Body of pancreas (tissue), 4 donors: ENCODE data around the gene UCK1. TPM values are rescaled to one million over a fixed set of nuclear protein-coding genes. Genes with fewer than 3 reads are reported as not detected.

Experiments used
- ATAC-seq: fragments of 150-250 bp; one replicate; pipeline ENCODE4 v1.9.1; 2016
- DNase-seq, 4 donors: peaks; one replicate each; pipeline ENCODE4 v3.0.0-alpha.2; 2019
- H3K27ac ChIP-seq, 4 donors: fragments of 200-600 bp; sonication (generic); 1 replicate in 3 of 4; 2 replicates in 1 of 4; pipeline versions ENCODE4 v1.5.1 to v1.6.1; 2016 to 2019; ENCODE audit warnings: mild to moderate bottlenecking in 1 of 4, mixed read lengths in 1 of 4, moderate library complexity in 1 of 4
- H3K27me3 ChIP-seq, 2 donors: fragments of 200-600 bp; sonication (generic); one replicate each; pipeline ENCODE4 v1.6.0; 2016; ENCODE audit warnings: mild to moderate bottlenecking in 1 of 2
- H3K36me3 ChIP-seq, 2 donors: fragments of 200-600 bp; sonication (generic); replicated peaks in 1 of 2; 2 replicates each; pipeline ENCODE4 v1.5.1; 2016; ENCODE audit warnings: low read depth in 2 of 2; ENCODE audit not compliant: insufficient read depth in 1 of 2
- H3K4me1 ChIP-seq: fragments of 200-600 bp; sonication (generic); one replicate; pipeline ENCODE4 v1.6.0; 2016
- H3K4me3 ChIP-seq, 2 donors: fragments of 200-600 bp; sonication (generic); 1 replicate in 1 of 2; 2 replicates in 1 of 2; pipeline ENCODE4 v1.5.1; 2016 to 2019
- H3K9me3 ChIP-seq, 3 donors: fragments of 200-600 bp; sonication (generic); 1 replicate in 2 of 3; 2 replicates in 1 of 3; pipeline ENCODE4 v1.5.1; 2016
- CTCF ChIP-seq, 7 experiments: fragments of 450-650 bp in 4 of 7; fragments of 200-600 bp in 3 of 7; sonication (generic) in 3 of 7; IDR thresholded peaks; one replicate each; pipeline ENCODE4 v1.5.1; 2016 to 2019; ENCODE audit warnings: antibody characterized with exemption in 7 of 7
- POLR2A ChIP-seq, 3 donors: fragments of 450-650 bp; IDR thresholded peaks; one replicate each; pipeline ENCODE4 v1.6.1; 2016; ENCODE audit warnings: antibody characterized with exemption in 3 of 3, mild to moderate bottlenecking in 2 of 3
- WGBS, 2 donors: methylation state at CpG; one replicate each; pipeline ENCODE4 v1.1.5; 2017; 5-methylcytosine and 5-hydroxymethylcytosine counted together
- intact Hi-C: fragments of 100-400 bp; cut with DNase I; formaldehyde crosslinking; loops from one replicate; pipeline ENCODE4 v1.15.1; 2023
- total RNA-seq, 2 donors: library from RNA; depleted of rRNA; stranded (reverse); fragments of >200 nt; gene quantifications; one replicate each; pipeline ENCODE4 v1.1.0, GENCODE V29; 2016

UCK1 gene
- 10 to 100 TPM; 16.5 to 37.1 TPM for total RNA-seq

- ATAC-seq: peak; percentile 95
- peaks cover 32% of the 10 kb centered on the region for H3K4me1 ChIP-seq
- H3K4me3 ChIP-seq: peak within 1 kb of the TSS; percentile 86 to 97
- intact Hi-C loops: no loop called here
- H3K27me3 ChIP-seq: no peaks in the 10 kb centered on the region
- TF ChIP-seq POLR2A (IDR thresholded peaks at IDR 0.05): peak; percentile 46 to 71 (median 69)
- no peak for TF ChIP-seq CTCF (IDR thresholded peaks at IDR 0.05)
- 9 to 40% methylated on average over 1 to 78 of the region's 103 CpGs for WGBS, 2 donors
- DNase-seq: peak; percentile 77 to 83 (median 81)
- no peaks in the 10 kb centered on the region for H3K9me3 ChIP-seq
- peak within 1 kb of the TSS in 3 of 4 donors; percentile 75 to 81 (median 79) for H3K27ac ChIP-seq
- peaks cover 0 to 1% of the 10 kb centered on the region in 2 donors for H3K36me3 ChIP-seq
These were observed at the start of gene UCK1 for GRCh38 chr9:131530920-131531832. Gene UCK1, minus strand, starts transcription at chr9:131531263. Its CDS starts 89 bp downstream, at chr9:131531174.

GRCh38 chr9:131580358-131580757, 49.3 kb upstream of the UCK1 start:
- intact Hi-C loops: no loop called here
- WGBS, 2 donors: 95 to 100% methylated on average over 3 to 9 of the region's 9 CpGs

GRCh38 chr9:131579789-131580211, 48.7 kb upstream of the UCK1 start:
- DNase-seq: no peak
- no peak overlapping the region for H3K27ac ChIP-seq
- no peaks in the 10 kb centered on the region for H3K27me3 ChIP-seq
- no peak for ATAC-seq
- H3K4me3 ChIP-seq: no peak overlapping the region
- H3K4me1 ChIP-seq: no peaks in the 10 kb centered on the region
- WGBS, 2 donors: 90% methylated on average over 8 of the region's 8 CpGs; no CpG with 5 or more reads in 1 of the 2 donors
- no peak for TF ChIP-seq CTCF (IDR thresholded peaks at IDR 0.05)
- TF ChIP-seq POLR2A (IDR thresholded peaks at IDR 0.05): no peak
- H3K36me3 ChIP-seq: peaks cover 12 to 33% of the 10 kb centered on the region in 2 donors
- intact Hi-C loops: no loop called here
- no peaks in the 10 kb centered on the region for H3K9me3 ChIP-seq

More at GRCh38 chr9:131580358-131580757, 49.3 kb upstream of the UCK1 start:
- ATAC-seq (no peak), DNase-seq (no peak)
- TF ChIP-seq POLR2A (IDR thresholded peaks at IDR 0.05) (no peak), CTCF (IDR thresholded peaks at IDR 0.05) (no peak)
- no peak overlapping the region for H3K4me3 ChIP-seq
- peaks cover 12 to 34% of the 10 kb centered on the region in 2 donors for H3K36me3 ChIP-seq
- H3K27ac ChIP-seq: no peak overlapping the region
- H3K4me1 ChIP-seq: no peaks in the 10 kb centered on the region
- H3K9me3 ChIP-seq: no peaks in the 10 kb centered on the region
- no peaks in the 10 kb centered on the region for H3K27me3 ChIP-seq

GRCh38 chr9:131578731-131579504, 47.9 kb upstream of the UCK1 start:
- Histone ChIP-seq H3K27ac (no peak overlapping the region), H3K4me3 (no peak overlapping the region), H3K27me3 (no peaks in the 10 kb centered on the region), H3K9me3 (no peaks in the 10 kb centered on the region), H3K36me3 (peaks cover 12 to 29% of the 10 kb centered on the region in 2 donors), H3K4me1 (no peaks in the 10 kb centered on the region)
- TF ChIP-seq CTCF (IDR thresholded peaks at IDR 0.05) (no peak), POLR2A (IDR thresholded peaks at IDR 0.05) (no peak)
- WGBS, 2 donors: 72 to 89% methylated on average over 24 to 25 of the region's 26 CpGs
- DNase-seq (peak in 1 of 4 donors; percentile 13), ATAC-seq (no peak)
- intact Hi-C loops: no loop called here
